GM19351 (cell line): ENCODE results near the gene FANCB.

Experiments used
- ATAC-seq: cut with Tn5 transposase; IDR thresholded peaks from one replicate; pipeline ENCODE4 v1.9.1; 2021; ENCODE audit warnings: mild to moderate bottlenecking, moderate library complexity; ENCODE audit not compliant: unreplicated experiment

The FANCB gene

GRCh38 chrX:14837155-14837554 lies 35.7 kb downstream of the FANCB start:
- ATAC-seq = no peak

DNA sequence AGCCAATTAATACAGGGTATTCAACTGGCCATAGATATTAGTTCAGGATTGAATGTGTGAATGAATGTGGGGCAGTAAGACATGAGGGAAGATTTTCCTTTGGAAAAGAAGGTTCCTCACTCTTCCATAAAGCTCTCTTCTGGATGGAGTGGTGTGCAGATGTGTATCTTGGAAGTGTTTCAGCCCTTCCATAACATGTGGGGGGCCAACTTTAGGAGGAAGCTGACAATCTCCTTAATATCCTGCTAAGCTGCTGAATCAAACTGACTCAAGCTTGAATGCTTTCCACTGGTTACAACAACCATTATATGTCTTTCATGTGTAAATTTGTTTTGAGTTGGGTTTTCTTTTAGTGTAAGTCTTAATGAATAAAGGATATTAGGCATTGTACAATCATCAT lies 40.3 kb downstream of the FANCB start:
- ATAC-seq = no peak

DNA sequence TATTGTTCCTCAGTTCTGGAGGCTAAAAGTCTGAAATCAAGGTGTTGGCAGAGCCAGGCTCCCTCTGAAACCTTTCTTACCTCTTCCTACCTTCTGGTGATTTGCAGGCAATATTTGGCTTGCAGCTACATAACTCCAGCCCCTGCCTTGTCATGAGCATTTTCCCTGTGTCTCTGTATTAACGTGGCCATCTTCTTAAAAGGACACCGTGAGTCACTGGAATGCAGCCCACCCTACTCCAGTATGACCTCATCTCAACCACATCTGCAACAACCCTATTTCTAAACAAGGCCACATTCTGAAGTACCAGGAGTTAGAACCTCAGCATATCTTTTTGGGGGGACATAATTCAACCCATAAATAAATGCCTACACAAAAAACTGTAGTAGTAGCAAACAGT lies 40.7 kb downstream of the FANCB start:
- no peak for ATAC-seq

DNA sequence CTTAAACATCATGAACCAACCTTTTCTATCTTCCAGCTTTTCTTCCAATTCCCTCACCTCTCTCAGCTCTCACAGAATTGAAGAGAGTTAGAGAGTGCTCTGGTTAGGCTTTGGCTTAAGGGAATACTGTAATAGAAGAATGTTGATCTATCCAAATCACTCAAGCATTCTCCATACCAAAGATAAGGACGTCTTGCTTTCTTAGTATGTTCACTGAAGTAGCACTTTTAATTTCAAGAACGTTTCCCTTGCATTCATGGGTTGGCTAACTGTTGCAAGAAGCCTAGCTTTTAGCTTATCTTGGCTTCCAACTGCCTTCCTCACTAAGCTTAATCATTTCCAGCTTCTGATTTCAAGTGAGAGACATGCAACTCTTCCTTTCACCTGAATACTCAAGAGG lies 43.2 kb downstream of the FANCB start:
- no peak for ATAC-seq

DNA sequence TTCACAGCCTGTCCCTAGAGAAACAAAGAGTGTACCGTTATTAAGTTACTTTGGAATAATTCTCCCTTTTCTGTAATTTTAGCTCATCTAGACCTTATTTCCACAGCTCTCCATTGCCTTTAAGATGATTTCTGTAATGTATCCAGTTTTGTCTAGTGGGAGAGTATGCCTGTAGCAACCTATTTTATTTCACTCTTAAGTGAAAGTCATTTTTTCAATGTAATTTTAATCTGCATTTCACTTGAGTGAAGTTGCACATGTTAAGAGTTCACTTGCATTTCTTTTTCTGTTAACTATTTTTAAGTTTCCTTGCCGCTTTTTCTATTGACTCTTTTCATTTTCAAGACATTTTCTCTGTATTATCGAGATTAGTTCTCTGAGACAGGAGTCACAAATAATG lies 46.5 kb downstream of the FANCB start:
- no peak for ATAC-seq

DNA sequence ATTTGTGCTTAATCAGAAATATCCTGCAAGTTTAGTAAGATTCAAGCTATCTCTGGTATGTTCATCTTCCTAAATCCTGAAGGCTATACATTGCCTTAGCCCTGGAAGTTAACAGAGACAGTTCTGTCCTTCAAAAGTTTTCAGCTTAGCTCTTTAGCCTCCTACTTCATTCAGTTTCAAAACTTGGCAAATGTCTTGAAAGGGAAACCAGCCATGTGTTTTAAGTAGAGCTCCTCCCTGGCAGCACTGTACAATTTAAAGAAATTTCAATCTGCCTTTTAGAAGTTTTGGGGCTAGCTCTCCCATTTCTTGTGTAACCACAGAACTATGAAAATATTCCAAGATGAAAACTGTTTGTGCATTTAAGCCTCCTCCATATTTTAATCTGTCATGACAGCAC lies 47.0 kb downstream of the FANCB start:
- no peak for ATAC-seq

- no peak for ATAC-seq
Measured at GRCh38 chrX:14819769-14820168, 53.1 kb downstream of the FANCB start.

DNA sequence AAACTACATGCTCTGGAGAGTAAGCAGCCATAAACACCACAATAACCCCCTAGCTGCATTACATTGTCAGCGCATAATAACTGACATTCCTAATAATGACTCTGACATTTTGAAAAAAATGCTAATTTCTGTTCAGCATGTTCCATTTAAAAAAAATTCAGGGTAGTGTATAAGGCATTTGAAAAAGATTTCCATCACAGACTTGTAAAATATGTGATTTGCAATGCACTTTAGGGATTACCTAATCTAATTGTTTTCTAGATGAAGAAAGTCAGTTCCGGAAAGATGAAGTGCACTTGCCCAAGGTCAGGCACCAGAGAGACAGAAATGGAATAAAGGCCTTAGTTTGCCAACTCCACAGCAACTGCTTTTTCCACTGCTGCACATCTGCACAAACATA lies 55.3 kb downstream of the FANCB start:
- ATAC-seq = no peak

- no peak for ATAC-seq
Measured at GRCh38 chrX:14802943-14803710, 69.7 kb downstream of the FANCB start.

- no peak for ATAC-seq
Measured at GRCh38 chrX:14801136-14801535, 71.7 kb downstream of the FANCB start.

DNA sequence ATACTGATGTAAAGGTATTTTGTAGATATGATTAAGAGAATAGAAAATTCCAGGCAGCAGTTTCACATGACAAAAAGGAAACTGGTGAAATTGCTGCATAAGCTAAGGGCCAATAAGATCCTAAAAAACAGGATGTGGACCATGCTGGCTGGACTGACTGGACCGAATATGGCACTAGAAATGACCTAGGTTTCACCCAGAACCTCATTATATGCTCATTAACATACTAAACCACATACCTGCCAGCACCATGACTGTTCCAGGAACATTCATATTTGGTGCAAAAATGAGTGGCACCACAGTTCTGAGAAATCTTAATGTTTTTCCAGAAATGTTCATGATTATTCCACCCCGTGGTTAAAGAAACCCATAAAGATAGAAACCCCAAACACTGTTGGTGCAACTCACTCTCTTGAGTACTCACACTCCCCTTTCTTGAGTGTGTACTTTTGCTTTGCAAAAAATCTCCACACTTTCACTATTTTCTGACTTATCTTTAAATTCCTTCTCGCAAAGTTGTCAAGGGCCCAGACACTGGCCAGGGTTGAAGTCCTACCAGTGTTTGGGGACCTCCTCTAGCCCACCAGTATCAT lies 74.0 kb downstream of the FANCB start:
- ATAC-seq = no peak
